ENCODE data around the gene ZP1.

GRCh38 chr11:60921777-60922335 lies 54.5 kb downstream of the ZP1 start:
- TF ChIP-seq CTCF (IDR thresholded peaks at IDR 0.05) (no peak), POLR2A (IDR thresholded peaks at IDR 0.05; ENCODE audit: low read depth) (no peak), POLR2AphosphoS5 (IDR thresholded peaks at IDR 0.05) (no peak)

Measured in esophagus muscularis mucosa (tissue), 3 donors.